HFF-Myc (cell line): ENCODE measurements around the gene GLB1L3.
"Not testable (repeated sequence)": the region's sequence is repeated elsewhere in the genome, so short reads cannot be mapped to it uniquely, and the experiment has no call there.

Source experiments
- DNase-seq: peaks from one replicate; pipeline ENCODE4 v3.0.0-alpha.2; 2011; ENCODE audit warnings: low read depth; ENCODE audit errors: extremely low read depth
- H3K4me3 ChIP-seq: replicated peaks from 2 replicates; pipeline ENCODE4 v1.5.1; 2011; ENCODE audit warnings: low read depth, mild to moderate bottlenecking, control low read depth, low read length
- CTCF ChIP-seq: IDR thresholded peaks from 2 replicates; pipeline ENCODE4 v1.5.1; 2012; ENCODE audit warnings: mild to moderate bottlenecking, low read depth, low read length, control low read depth; ENCODE audit errors: missing control alignments

GLB1L3 gene

DNA sequence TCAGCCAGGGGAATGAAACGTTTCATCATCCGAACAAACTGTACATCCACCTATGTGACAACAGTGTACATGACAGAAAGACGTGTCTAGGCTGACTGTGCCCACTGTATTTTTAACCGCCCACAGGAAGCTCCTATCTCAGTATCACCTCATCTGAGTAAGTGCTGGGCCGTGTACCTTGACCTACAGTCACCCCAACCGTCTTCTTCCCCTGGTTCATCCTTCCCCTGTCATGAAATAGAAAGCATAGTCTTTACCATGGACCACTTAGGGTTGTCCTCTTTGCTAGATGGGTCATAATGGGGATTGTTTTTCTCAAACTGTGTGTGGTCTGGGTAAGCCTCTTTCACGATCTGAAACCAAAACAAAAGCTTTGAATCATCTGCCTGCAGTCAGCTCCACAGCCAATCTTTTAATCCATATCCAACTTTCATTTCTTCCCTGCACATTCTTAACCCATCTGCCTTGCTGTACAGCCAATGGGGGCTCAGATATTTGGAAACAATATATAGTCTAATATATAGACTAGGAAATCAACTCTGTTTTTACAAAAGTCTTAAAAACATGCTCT is 27.2 kb upstream of the GLB1L3 start:
- DNase-seq, result no peak
- no peak overlapping the region for H3K4me3 ChIP-seq
- no peak for TF ChIP-seq CTCF

- TF ChIP-seq CTCF, result no peak
- DNase-seq, result no peak
- no peak overlapping the region for H3K4me3 ChIP-seq
Measured at GRCh38 chr11:134250246-134250645, 25.9 kb upstream of the GLB1L3 start.

DNA sequence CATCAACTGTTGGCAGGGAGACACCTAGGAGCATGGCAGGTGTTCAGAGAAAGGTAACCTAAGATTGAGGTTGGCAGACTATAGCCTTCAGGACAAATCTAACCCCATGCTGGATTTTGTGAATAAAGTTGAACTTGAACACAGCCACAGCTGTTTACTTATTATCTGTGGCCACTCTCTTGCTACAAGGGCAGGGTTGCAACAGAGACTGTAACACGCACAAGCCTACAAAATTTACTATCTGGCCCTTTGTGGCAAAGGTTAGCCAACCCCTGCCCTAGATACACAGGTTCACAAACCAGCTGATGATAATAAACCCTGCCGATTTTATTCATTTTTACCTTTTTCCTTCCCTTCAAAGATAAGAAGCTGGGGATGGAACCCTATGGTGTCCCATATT is 25.5 kb upstream of the GLB1L3 start:
- TF ChIP-seq CTCF, result no peak
- no peak overlapping the region for H3K4me3 ChIP-seq

DNA sequence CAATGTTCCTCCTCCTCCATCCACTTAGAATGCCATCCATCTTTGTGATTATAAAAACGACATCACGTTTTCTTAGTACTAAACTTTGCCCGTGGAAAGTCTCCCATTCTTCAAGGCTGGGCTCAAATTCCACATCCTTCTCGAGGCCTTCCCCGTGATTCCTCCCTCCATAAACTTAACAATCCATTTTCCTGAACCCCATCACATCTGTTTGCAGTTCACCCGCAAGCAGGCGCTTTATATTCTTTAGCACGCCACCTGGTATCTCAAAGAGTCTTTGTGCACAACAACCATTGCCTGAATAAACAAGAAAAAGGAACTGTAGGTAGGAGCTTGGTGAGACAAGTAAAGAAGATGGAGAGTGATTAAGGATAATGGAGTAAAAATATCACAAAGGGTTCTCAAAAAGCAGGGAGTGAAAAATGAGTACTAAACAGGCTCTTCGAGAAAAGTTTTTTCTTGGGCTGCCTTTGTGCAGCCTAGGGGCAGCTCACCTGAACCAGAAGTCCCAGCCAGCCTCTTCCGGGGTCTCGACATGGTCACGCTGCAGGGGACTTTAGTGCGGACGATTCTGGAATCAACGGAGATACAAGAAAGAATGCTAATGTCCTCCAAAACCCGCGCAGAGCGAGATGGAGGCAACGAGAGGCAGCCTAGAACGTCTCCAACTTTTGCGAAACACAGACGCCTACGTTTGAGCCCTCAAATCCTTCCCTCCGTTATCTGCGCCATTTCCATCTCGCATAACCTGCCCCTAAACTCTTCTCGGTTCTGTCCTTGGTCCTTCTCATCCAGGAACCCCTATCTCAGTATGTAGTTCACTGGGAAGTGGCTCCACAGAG is 23.6 kb upstream of the GLB1L3 start:
- DNase-seq, result no peak

More for the DNA sequence above, 25.5 kb upstream of the GLB1L3 start:
- DNase-seq, result no peak

GRCh38 chr11:134253188-134253993 is 22.8 kb upstream of the GLB1L3 start, which contains the start of the genes ACAD8 and THYN1:
TSS of gene ACAD8 (plus strand) at chr11:134253568. CDS start at chr11:134253601, 33 bp downstream.
TSS of gene THYN1 (minus strand) at chr11:134253352. CDS start at chr11:134252882, 470 bp downstream.
- peak; percentile 89 for DNase-seq
- peak within 1 kb of the TSS; percentile 62 for H3K4me3 ChIP-seq
- no peak for TF ChIP-seq CTCF

More for the DNA sequence above, 23.6 kb upstream of the GLB1L3 start:
- H3K4me3 ChIP-seq, result peak overlapping the region; percentile 62
- TF ChIP-seq CTCF, result no peak

- no peak for DNase-seq
- H3K4me3 ChIP-seq, result peak overlapping the region; percentile 62
- no peak for TF ChIP-seq CTCF
Measured at GRCh38 chr11:134254433-134255183, 21.6 kb upstream of the GLB1L3 start.

GRCh38 chr11:134255184-134255561 is 21.0 kb upstream of the GLB1L3 start:
- DNase-seq, H3K4me3 ChIP-seq: not testable (repeated sequence)
